Cardiac muscle cell (in vitro differentiated cells and primary cell): ENCODE measurements around the gene BPNT1. TPM values are rescaled to one million over a fixed set of nuclear protein-coding genes. Genes with fewer than 3 reads are reported as not detected.

Source experiments
- DNase-seq, 2 donors: peaks; one replicate each; pipeline versions ENCODE4 v3.0.0 to v3.0.0-alpha.2; 2010 to 2017; ENCODE audit warnings: low read depth in 1 of 2, low spot score in 1 of 2
- H3K27ac ChIP-seq: fragments of 200-600 bp; sonication (generic); 2 replicates; pipeline ENCODE4 v1.5.1; 2016
- H3K27me3 ChIP-seq: fragments of 200-600 bp; sonication (generic); 2 replicates; pipeline ENCODE4 v1.6.0; 2016; ENCODE audit warnings: control low read depth
- H3K36me3 ChIP-seq: fragments of 200-600 bp; sonication (generic); 2 replicates; pipeline ENCODE4 v1.5.1; 2016; ENCODE audit warnings: control low read depth
- H3K4me1 ChIP-seq: fragments of 200-600 bp; sonication (generic); 2 replicates; pipeline ENCODE4 v1.8.1; 2017; ENCODE audit warnings: low read depth, mild to moderate bottlenecking, mixed run types
- H3K4me3 ChIP-seq: fragments of 200-600 bp; sonication (generic); 2 replicates; pipeline ENCODE4 v1.5.1; 2016; ENCODE audit warnings: mild to moderate bottlenecking
- H3K9me3 ChIP-seq: fragments of 200-600 bp; sonication (generic); 2 replicates; pipeline ENCODE4 v1.5.1; 2017; ENCODE audit warnings: low read depth, mild to moderate bottlenecking, control low read depth
- polyA plus RNA-seq: library from polyadenylated mRNA; unstranded; fragments of >200 nt; fragmentation: Nextera tagmentation; extraction: Ambion mirVana; gene quantifications from 2 replicates; pipeline ENCODE4 v1.2.1, GENCODE V29; 2016
- total RNA-seq: library from RNA; depleted of rRNA; stranded (reverse); fragments of >200 nt; gene quantifications from 2 replicates; pipeline ENCODE4 v1.2.3, GENCODE V29; 2016
- TF ChIP-seq, protein P1 (sequence below): IDR thresholded peaks from 2 replicates; pipeline ENCODE4 v1.5.1; 2012; ENCODE audit warnings: low read depth, mild to moderate bottlenecking, low read length

BPNT1 gene, protein sequence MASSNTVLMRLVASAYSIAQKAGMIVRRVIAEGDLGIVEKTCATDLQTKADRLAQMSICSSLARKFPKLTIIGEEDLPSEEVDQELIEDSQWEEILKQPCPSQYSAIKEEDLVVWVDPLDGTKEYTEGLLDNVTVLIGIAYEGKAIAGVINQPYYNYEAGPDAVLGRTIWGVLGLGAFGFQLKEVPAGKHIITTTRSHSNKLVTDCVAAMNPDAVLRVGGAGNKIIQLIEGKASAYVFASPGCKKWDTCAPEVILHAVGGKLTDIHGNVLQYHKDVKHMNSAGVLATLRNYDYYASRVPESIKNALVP
- total RNA-seq (27.7 and 29.7 TPM in 2 replicates), polyA plus RNA-seq (12.4 and 15.5 TPM in 2 replicates)

GRCh38 chr1:220089650-220090556 lies at the start of gene BPNT1:
Gene BPNT1 (minus strand): TSS chr1:220089788. CDS start chr1:220079846, 9,942 bp downstream.
- peak; percentile 94 to 95 for DNase-seq
- Histone ChIP-seq H3K36me3 (no peaks in the 10 kb centered on the region), H3K4me3 (peak within 1 kb of the TSS; percentile 65), H3K27ac (no peak within 1 kb of the TSS), H3K9me3 (no peaks in the 10 kb centered on the region), H3K27me3 (no peaks in the 10 kb centered on the region), H3K4me1 (peaks cover 4% of the 10 kb centered on the region)
- TF ChIP-seq, protein P1, sequence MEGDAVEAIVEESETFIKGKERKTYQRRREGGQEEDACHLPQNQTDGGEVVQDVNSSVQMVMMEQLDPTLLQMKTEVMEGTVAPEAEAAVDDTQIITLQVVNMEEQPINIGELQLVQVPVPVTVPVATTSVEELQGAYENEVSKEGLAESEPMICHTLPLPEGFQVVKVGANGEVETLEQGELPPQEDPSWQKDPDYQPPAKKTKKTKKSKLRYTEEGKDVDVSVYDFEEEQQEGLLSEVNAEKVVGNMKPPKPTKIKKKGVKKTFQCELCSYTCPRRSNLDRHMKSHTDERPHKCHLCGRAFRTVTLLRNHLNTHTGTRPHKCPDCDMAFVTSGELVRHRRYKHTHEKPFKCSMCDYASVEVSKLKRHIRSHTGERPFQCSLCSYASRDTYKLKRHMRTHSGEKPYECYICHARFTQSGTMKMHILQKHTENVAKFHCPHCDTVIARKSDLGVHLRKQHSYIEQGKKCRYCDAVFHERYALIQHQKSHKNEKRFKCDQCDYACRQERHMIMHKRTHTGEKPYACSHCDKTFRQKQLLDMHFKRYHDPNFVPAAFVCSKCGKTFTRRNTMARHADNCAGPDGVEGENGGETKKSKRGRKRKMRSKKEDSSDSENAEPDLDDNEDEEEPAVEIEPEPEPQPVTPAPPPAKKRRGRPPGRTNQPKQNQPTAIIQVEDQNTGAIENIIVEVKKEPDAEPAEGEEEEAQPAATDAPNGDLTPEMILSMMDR: no peak

DNA sequence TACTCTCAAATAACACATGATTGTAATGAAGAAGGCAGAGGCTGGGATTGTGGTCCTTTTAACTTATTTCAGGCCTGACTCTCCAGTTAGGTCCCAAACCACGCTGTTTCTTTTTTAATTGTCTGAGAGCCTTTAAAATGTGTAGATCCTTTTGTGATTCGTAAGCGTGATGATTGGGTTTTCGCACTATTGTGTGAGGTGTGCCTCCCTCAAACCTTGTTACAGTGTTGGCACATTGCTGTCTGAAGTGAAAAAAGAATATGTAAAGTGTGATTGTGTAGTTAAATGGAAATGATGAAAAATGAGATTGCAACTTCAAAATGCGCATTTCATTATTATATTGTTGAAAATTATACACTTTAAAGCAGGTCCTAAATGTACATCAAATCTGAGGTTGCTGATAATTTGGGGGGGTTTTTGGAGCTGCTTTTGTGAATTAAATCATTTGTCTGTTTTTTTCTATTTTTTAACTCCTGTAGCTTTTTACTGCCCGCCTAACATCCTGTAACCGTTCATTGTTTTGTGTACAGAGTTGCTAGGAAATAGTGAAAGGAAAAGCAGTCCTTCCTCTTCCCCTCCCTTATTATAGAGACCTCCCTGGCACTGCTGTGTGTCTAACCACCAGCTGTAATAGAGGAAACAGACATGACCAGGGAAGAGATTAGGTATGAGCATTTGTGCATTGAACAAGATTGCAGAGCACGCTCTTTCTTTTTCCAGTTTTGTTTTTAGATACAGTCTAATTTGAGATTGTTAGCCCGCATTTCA lies 47.6 kb upstream of the BPNT1 start:
- no peaks in the 10 kb centered on the region for H3K9me3 ChIP-seq
- no peak overlapping the region for H3K4me3 ChIP-seq
- TF ChIP-seq, protein P1: no peak
- no peaks in the 10 kb centered on the region for H3K27me3 ChIP-seq
- H3K27ac ChIP-seq: no peak overlapping the region
- H3K4me1 ChIP-seq: no peaks in the 10 kb centered on the region
- H3K36me3 ChIP-seq: peaks cover 63% of the 10 kb centered on the region
- DNase-seq: peak in 1 of 2 donors; percentile 58

DNA sequence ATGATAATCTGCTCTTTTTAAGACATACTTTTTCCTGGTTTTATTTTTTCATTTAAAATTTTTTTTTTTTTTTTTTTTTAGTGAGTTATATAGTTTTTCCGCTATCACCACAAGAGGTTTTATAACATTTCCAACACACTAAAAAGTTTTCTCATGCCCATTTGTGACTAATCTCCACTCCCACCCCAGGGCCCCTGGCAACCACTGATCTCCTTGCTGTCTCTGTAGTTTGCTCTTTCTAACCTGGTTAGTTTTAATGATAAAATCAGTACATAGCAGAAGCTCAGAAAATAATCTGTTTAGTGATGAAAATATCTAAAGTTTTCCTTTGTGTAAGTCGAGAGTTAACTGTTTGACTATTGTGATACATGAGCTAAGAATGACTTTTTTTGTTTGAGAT lies 46.2 kb upstream of the BPNT1 start:
- TF ChIP-seq, protein P1: no peak
- Histone ChIP-seq H3K27ac (no peak overlapping the region), H3K4me1 (no peaks in the 10 kb centered on the region), H3K36me3 (peaks cover 52% of the 10 kb centered on the region), H3K9me3 (no peaks in the 10 kb centered on the region), H3K4me3 (no peak overlapping the region), H3K27me3 (no peaks in the 10 kb centered on the region)
- no peak for DNase-seq

- no peak overlapping the region for H3K4me3 ChIP-seq
- H3K9me3 ChIP-seq: no peaks in the 10 kb centered on the region
- peaks cover 2% of the 10 kb centered on the region for H3K4me1 ChIP-seq
- DNase-seq: no peak
- TF ChIP-seq, protein P1: no peak
- H3K27me3 ChIP-seq: no peaks in the 10 kb centered on the region
- H3K36me3 ChIP-seq: peaks cover 22% of the 10 kb centered on the region
- no peak overlapping the region for H3K27ac ChIP-seq
Observed at GRCh38 chr1:220129479-220130210, 40.1 kb upstream of the BPNT1 start.

- H3K9me3 ChIP-seq: no peaks in the 10 kb centered on the region
- TF ChIP-seq, protein P1: no peak
- peaks cover 7% of the 10 kb centered on the region for H3K4me1 ChIP-seq
- no peaks in the 10 kb centered on the region for H3K27me3 ChIP-seq
- no peak overlapping the region for H3K27ac ChIP-seq
- no peak overlapping the region for H3K4me3 ChIP-seq
- H3K36me3 ChIP-seq: peaks cover 16% of the 10 kb centered on the region
- no peak for DNase-seq
Observed at GRCh38 chr1:220127076-220127475, 37.5 kb upstream of the BPNT1 start.
